HEK293 (cell line): Measurements from ENCODE around the gene TMEM87B.
"Not testable (repeated sequence)": the region's sequence is repeated elsewhere in the genome, so short reads cannot be mapped to it uniquely, and the experiment has no call there.

Source experiments
- CTCF ChIA-PET: fragments of 350-600 bp; formaldehyde crosslinking; extraction: SDS; loops from one replicate; lab custom pipeline; 2021; ENCODE audit warnings: antibody characterized with exemption; lab: Yijun Ruan, JAX
- POLR2A ChIA-PET: fragments of 300-600 bp; formaldehyde crosslinking; extraction: SDS; loops from one replicate; lab custom pipeline; 2020; ENCODE audit warnings: antibody characterized with exemption, inconsistent platforms; lab: Yijun Ruan, JAX
- H3K27ac ChIP-seq: fragments of 200-500 bp; sonication (Bioruptor generic); 2 replicates; pipeline ENCODE4 v1.5.1; 2014; ENCODE audit warnings: low read depth, low read length, control low read depth, inconsistent platforms; ENCODE audit errors: extremely low read depth
- H3K36me3 ChIP-seq, 2 experiments: fragments of 200-500 bp in 1 of 2; sonication (Bioruptor generic) in 1 of 2; 1 replicate in 1 of 2; 2 replicates in 1 of 2; pipeline ENCODE4 v1.5.1; 2014 to 2017; ENCODE audit warnings: inconsistent platforms in 2 of 2, low read length in 2 of 2; ENCODE audit not compliant: control insufficient read depth in 2 of 2, insufficient read depth in 1 of 2
- H3K4me1 ChIP-seq: fragments of 200-500 bp; sonication (Bioruptor generic); 2 replicates; pipeline ENCODE4 v1.5.1; 2014; ENCODE audit warnings: mild to moderate bottlenecking, low read length, inconsistent platforms; ENCODE audit not compliant: control insufficient read depth, insufficient read depth
- H3K4me3 ChIP-seq: 2 replicates; pipeline ENCODE4 v1.5.1; 2011; ENCODE audit warnings: low read depth, mild to moderate bottlenecking, control low read depth, low read length, moderate library complexity
- H3K9me3 ChIP-seq: fragments of 200-500 bp; sonication (Bioruptor generic); 2 replicates; pipeline ENCODE4 v1.5.1; 2014; ENCODE audit warnings: low read depth, low read length, inconsistent platforms; ENCODE audit not compliant: control insufficient read depth, insufficient read depth
- CTCF ChIP-seq: fragments of 450-650 bp; formaldehyde crosslinking; IDR thresholded peaks from 2 replicates; pipeline ENCODE4 v1.5.1; 2016; ENCODE audit warnings: missing biosample characterization, missing genetic modification characterization
- GLI2 ChIP-seq: fragments of 450-650 bp; formaldehyde crosslinking; IDR thresholded peaks from 2 replicates; pipeline ENCODE4; 2017; ENCODE audit warnings: missing biosample characterization, missing genetic modification characterization, low read depth, borderline replicate concordance
- KLF8 ChIP-seq: fragments of 450-650 bp; formaldehyde crosslinking; IDR thresholded peaks from 2 replicates; pipeline ENCODE4 v1.5.1; 2016; ENCODE audit warnings: missing biosample characterization, missing genetic modification characterization
- ZNF133 ChIP-seq: fragments of 450-650 bp; formaldehyde crosslinking; IDR thresholded peaks from 2 replicates; pipeline ENCODE4 v1.5.1; 2016; ENCODE audit warnings: missing biosample characterization, missing genetic modification characterization
- ZNF2 ChIP-seq: fragments of 450-650 bp; formaldehyde crosslinking; IDR thresholded peaks from 2 replicates; pipeline ENCODE4 v1.5.1; 2016; ENCODE audit warnings: missing biosample characterization, missing genetic modification characterization
- ZNF214 ChIP-seq: fragments of 450-650 bp; formaldehyde crosslinking; IDR thresholded peaks from 2 replicates; pipeline ENCODE4 v1.5.1; 2017; ENCODE audit warnings: missing biosample characterization, mild to moderate bottlenecking, missing genetic modification characterization, borderline replicate concordance
- ZNF341 ChIP-seq: fragments of 450-650 bp; formaldehyde crosslinking; IDR thresholded peaks from 2 replicates; pipeline ENCODE4; 2016; ENCODE audit warnings: low read depth, missing biosample characterization, missing genetic modification characterization
- ZNF391 ChIP-seq: fragments of 450-650 bp; formaldehyde crosslinking; IDR thresholded peaks from 2 replicates; pipeline ENCODE4 v1.5.1; 2016; ENCODE audit warnings: low read depth, missing biosample characterization, missing genetic modification characterization, borderline replicate concordance
- ZNF404 ChIP-seq: fragments of 450-650 bp; formaldehyde crosslinking; IDR thresholded peaks from 2 replicates; pipeline ENCODE4 v1.5.1; 2017; ENCODE audit warnings: missing biosample characterization, missing genetic modification characterization
- ZNF449 ChIP-seq: fragments of 450-650 bp; formaldehyde crosslinking; IDR thresholded peaks from 2 replicates; pipeline ENCODE4 v1.5.1; 2017; ENCODE audit warnings: missing biosample characterization, mild to moderate bottlenecking, missing genetic modification characterization, moderate library complexity
- ZNF530 ChIP-seq: fragments of 450-650 bp; formaldehyde crosslinking; IDR thresholded peaks from 2 replicates; pipeline ENCODE4 v1.5.1; 2016; ENCODE audit warnings: low read depth, missing biosample characterization, missing genetic modification characterization
- ZNF561 ChIP-seq: fragments of 450-650 bp; IDR thresholded peaks from 2 replicates; pipeline ENCODE4 v1.5.1; 2018; ENCODE audit warnings: missing biosample characterization, missing genetic modification characterization, borderline replicate concordance
- ZNF571 ChIP-seq: fragments of 450-650 bp; formaldehyde crosslinking; IDR thresholded peaks from 2 replicates; pipeline ENCODE4 v1.5.0; 2017; ENCODE audit warnings: missing biosample characterization, missing genetic modification characterization
- ZNF626 ChIP-seq: fragments of 450-650 bp; sonication (Bioruptor Pico); formaldehyde crosslinking; IDR thresholded peaks from 2 replicates; pipeline ENCODE4 v1.5.1; 2018; ENCODE audit warnings: missing biosample characterization, missing genetic modification characterization, inconsistent platforms
- ZNF645 ChIP-seq: fragments of 450-650 bp; formaldehyde crosslinking; IDR thresholded peaks from 2 replicates; pipeline ENCODE4; 2016; ENCODE audit warnings: missing biosample characterization, missing genetic modification characterization
- ZNF660 ChIP-seq: fragments of 450-650 bp; IDR thresholded peaks from 2 replicates; pipeline ENCODE4 v1.5.1; 2018; ENCODE audit warnings: missing biosample characterization, mild to moderate bottlenecking, missing genetic modification characterization
- ZNF664 ChIP-seq: fragments of 450-650 bp; formaldehyde crosslinking; IDR thresholded peaks from 2 replicates; pipeline ENCODE4 v1.5.1; 2016; ENCODE audit warnings: missing biosample characterization, missing genetic modification characterization
- ZNF776 ChIP-seq: fragments of 450-650 bp; formaldehyde crosslinking; IDR thresholded peaks from 2 replicates; pipeline ENCODE4 v1.5.0; 2017; ENCODE audit warnings: missing biosample characterization, missing genetic modification characterization, borderline replicate concordance

Gene TMEM87B

GRCh38 chr2:112062894-112063293 is 7.8 kb downstream of the TMEM87B start (continued):
- TF ChIP-seq ZNF626 (tag by site-specific recombination) (no peak), ZNF133 (no peak), ZNF561 (tag by site-specific recombination) (no peak), ZNF660 (tag by site-specific recombination) (no peak), ZNF391 (no peak)

- Histone ChIP-seq H3K4me1 (no peaks in the 10 kb centered on the region), H3K9me3 (no peaks in the 10 kb centered on the region), H3K4me3 (no peak overlapping the region), H3K36me3 (peaks cover 5 to 44% of the 10 kb centered on the region in 2 experiments; a peak in 2 of 3 replicates), H3K27ac (no peak overlapping the region)
- ChIA-PET CTCF (no interaction called here), POLR2A (no interaction called here)
- TF ChIP-seq ZNF645 (tag by site-specific recombination) (no peak), CTCF (no peak), ZNF341 (tag by site-specific recombination) (no peak), ZNF2 (tag by site-specific recombination) (no peak), GLI2 (tag by site-specific recombination) (no peak), ZNF776 (tag by site-specific recombination) (no peak), ZNF561 (tag by site-specific recombination) (no peak), ZNF664 (tag by site-specific recombination) (no peak)
Observed at GRCh38 chr2:112065486-112065885, 10.4 kb downstream of the TMEM87B start.

GRCh38 chr2:112065966-112066365 is 10.9 kb downstream of the TMEM87B start:
- Histone ChIP-seq H3K36me3 (peaks cover 5 to 44% of the 10 kb centered on the region in 2 experiments; a peak in 2 of 3 replicates), H3K27ac (no peak overlapping the region), H3K4me3 (no peak overlapping the region), H3K4me1 (no peaks in the 10 kb centered on the region), H3K9me3 (no peaks in the 10 kb centered on the region)
- CTCF ChIA-PET: no interaction called here
- TF ChIP-seq KLF8 (tag by site-specific recombination) (no peak), ZNF404 (tag by site-specific recombination) (no peak), ZNF449 (no peak), ZNF530 (tag by site-specific recombination) (no peak), ZNF214 (tag by site-specific recombination) (no peak), ZNF571 (no peak)
- POLR2A ChIA-PET: no interaction called here

- H3K9me3 ChIP-seq, H3K4me1 ChIP-seq, POLR2A ChIA-PET, H3K4me3 ChIP-seq, H3K27ac ChIP-seq: not testable (repeated sequence)
- CTCF ChIA-PET: interaction anchor here (0.7 kb wide), 1 partner anchor 56 kb away, joined by 3 read pairs; no protein-coding TSS in a partner anchor
- peaks cover 5 to 28% of the 10 kb centered on the region in 2 experiments; a peak in 2 of 3 replicates for H3K36me3 ChIP-seq
Observed at GRCh38 chr2:112069794-112070193, 14.7 kb downstream of the TMEM87B start.
